Stimulated activated CD4-positive, alpha-beta T cell treated with anti-CD3 and anti-CD28 coated beads, Interleukin-4, amount 100 ng/mL, for 1 hour (primary cell): ENCODE measurements around the gene CCDC18.
"Not testable (repeated sequence)": the region's sequence is repeated elsewhere in the genome, so short reads cannot be mapped to it uniquely, and the experiment has no call there.

Experiments used
- DNase-seq: peaks from one replicate; pipeline ENCODE4 v3.0.0-alpha.2; 2020

The CCDC18 gene

GRCh38 chr1:93178418-93178817 is 2.1 kb upstream of the CCDC18 start:
- DNase-seq, result no peak

GRCh38 chr1:93179886-93180722 is 420 bp upstream of the CCDC18 start, which contains the start of gene TMED5:
TSS of gene TMED5 (minus strand) at chr1:93180413. CDS start at chr1:93180242, 171 bp downstream.
- peak; percentile 92 for DNase-seq

GRCh38 chr1:93186667-93187066 is 6.1 kb downstream of the CCDC18 start:
- no peak for DNase-seq

GRCh38 chr1:93190432-93190831 is 9.9 kb downstream of the CCDC18 start:
- DNase-seq, result no peak

GRCh38 chr1:93194231-93194990 is 13.9 kb downstream of the CCDC18 start:
- no peak for DNase-seq

- DNase-seq, result no peak
Observed at GRCh38 chr1:93196591-93196990, 16.1 kb downstream of the CCDC18 start.

GRCh38 chr1:93199150-93199549 is 18.6 kb downstream of the CCDC18 start:
- no peak for DNase-seq

- DNase-seq, result no peak
Observed at GRCh38 chr1:93200086-93200620, 19.6 kb downstream of the CCDC18 start.

GRCh38 chr1:93200714-93201113 is 20.2 kb downstream of the CCDC18 start:
- DNase-seq, result no peak

GRCh38 chr1:93205892-93206566 is 25.5 kb downstream of the CCDC18 start:
- DNase-seq, result no peak

GRCh38 chr1:93206567-93206954 is 26.0 kb downstream of the CCDC18 start:
- no peak for DNase-seq

- no peak for DNase-seq
Observed at GRCh38 chr1:93207211-93207610, 26.7 kb downstream of the CCDC18 start.

- DNase-seq, result no peak
Observed at GRCh38 chr1:93215322-93215721, 34.8 kb downstream of the CCDC18 start.

- DNase-seq, result no peak
Observed at GRCh38 chr1:93219443-93219842, 38.9 kb downstream of the CCDC18 start.

GRCh38 chr1:93220716-93221115 is 40.2 kb downstream of the CCDC18 start:
- not testable (repeated sequence) for DNase-seq

- no peak for DNase-seq
Observed at GRCh38 chr1:93221913-93222312, 41.4 kb downstream of the CCDC18 start.

- no peak for DNase-seq
Observed at GRCh38 chr1:93223023-93223675, 42.6 kb downstream of the CCDC18 start.

GRCh38 chr1:93235261-93235660 is 54.7 kb downstream of the CCDC18 start:
- no peak for DNase-seq

- no peak for DNase-seq
Observed at GRCh38 chr1:93237021-93237420, 56.5 kb downstream of the CCDC18 start.

- no peak for DNase-seq
Observed at GRCh38 chr1:93238425-93238824, 57.9 kb downstream of the CCDC18 start.

- no peak for DNase-seq
Observed at GRCh38 chr1:93239863-93240262, 59.3 kb downstream of the CCDC18 start.

- DNase-seq, result not testable (repeated sequence)
Observed at GRCh38 chr1:93243233-93243632, 62.7 kb downstream of the CCDC18 start.
